AG10803 (cell line): ENCODE data around the gene SGPP2.
"Not testable (repeated sequence)": the region's sequence is repeated elsewhere in the genome, so short reads cannot be mapped to it uniquely, and the experiment has no call there.

Experiments used
- DNase-seq: peaks from one replicate; pipeline ENCODE4 v3.0.0; 2010; ENCODE audit warnings: low read depth
- H3K4me3 ChIP-seq: 2 replicates; pipeline ENCODE4 v1.5.1; 2011; ENCODE audit warnings: mild to moderate bottlenecking, low read length, control low read depth
- CTCF ChIP-seq: conservative IDR thresholded peaks from 2 replicates; pipeline ENCODE4 v1.5.1; 2011; ENCODE audit warnings: mild to moderate bottlenecking, low read length, control low read depth, inconsistent platforms

The SGPP2 gene

GRCh38 chr2:222398446-222398885 lies 25.9 kb upstream of the SGPP2 start:
- H3K4me3 ChIP-seq: no peak overlapping the region
- TF ChIP-seq CTCF: no peak
- DNase-seq: no peak

- DNase-seq: no peak
- no peak overlapping the region for H3K4me3 ChIP-seq
Observed at GRCh38 chr2:222399038-222399783, 25.1 kb upstream of the SGPP2 start.

GRCh38 chr2:222404151-222404905 lies 20.0 kb upstream of the SGPP2 start:
- no peak for TF ChIP-seq CTCF
- DNase-seq: no peak
- no peak overlapping the region for H3K4me3 ChIP-seq

More at GRCh38 chr2:222399038-222399783, 25.1 kb upstream of the SGPP2 start:
- TF ChIP-seq CTCF: no peak

GRCh38 chr2:222408684-222409083 lies 15.7 kb upstream of the SGPP2 start:
- no peak overlapping the region for H3K4me3 ChIP-seq
- DNase-seq: no peak
- TF ChIP-seq CTCF: no peak

GRCh38 chr2:222410534-222410933 lies 13.8 kb upstream of the SGPP2 start:
- H3K4me3 ChIP-seq: no peak overlapping the region
- no peak for DNase-seq
- TF ChIP-seq CTCF: no peak

- H3K4me3 ChIP-seq, DNase-seq: not testable (repeated sequence)
Observed at GRCh38 chr2:222412334-222412733, 12.0 kb upstream of the SGPP2 start.

- H3K4me3 ChIP-seq: no peak overlapping the region
- TF ChIP-seq CTCF: no peak
- no peak for DNase-seq
Observed at GRCh38 chr2:222413295-222413911, 10.9 kb upstream of the SGPP2 start.
